HepG2 (cell line): Measurements from ENCODE around the gene ZFHX3. TPM values are rescaled to one million over a fixed set of nuclear protein-coding genes. Genes with fewer than 3 reads are reported as not detected.
A peak's percentile ranks its signal among the peaks of the same experiment; 100 is the strongest.

Experiments
- ATAC-seq: fragments of 200-7000 bp; cut with Tn5 transposase; 3 replicates; pipeline ENCODE4 v1.9.1; 2020; ENCODE audit warnings: mild to moderate bottlenecking, moderate library complexity
- BruUV-seq: library from RNA; stranded (reverse); fragments of 400-500 nt; replicated peaks from 2 replicates; lab custom pipeline; 2021; lab: Mats Ljungman, UMichigan
- CTCF ChIA-PET: fragments of 300-600 bp; formaldehyde crosslinking; extraction: SDS; loops from one replicate; lab custom pipeline; 2021; ENCODE audit warnings: low total read pairs, inconsistent platforms, low intra/inter-chr PET ratio; lab: Yijun Ruan, JAX
- POLR2A ChIA-PET: fragments of 350-600 bp; sonication (Branson Sonifier 250); formaldehyde crosslinking; loops from one replicate; lab custom pipeline; 2020; ENCODE audit warnings: antibody characterized with exemption, inconsistent platforms; lab: Yijun Ruan, JAX
- DNase-seq: peaks from one replicate; pipeline ENCODE4 v3.0.0-alpha.2; 2015; ENCODE audit warnings: low spot score
- FAIRE-seq: peaks from 3 replicates; lab custom pipeline; 2011; peaks lifted over from hg19 to GRCh38; lab: Jason Lieb, UNC
- H2AFZ ChIP-seq: one replicate; pipeline ENCODE4 v1.6.1; 2011; ENCODE audit warnings: low read length, inconsistent platforms
- H3K27ac ChIP-seq: fragments of 300-600 bp; 3 replicates; pipeline ENCODE4 v1.8.0; 2011; ENCODE audit warnings: mixed run types, mild to moderate bottlenecking, mixed read lengths, low read length, inconsistent platforms; ENCODE audit not compliant: insufficient read depth; ENCODE audit errors: extremely low read length
- H3K27me3 ChIP-seq, 2 experiments: fragments of 200-600 bp in 1 of 2; 2 replicates in 1 of 2; 3 replicates in 1 of 2; pipeline versions ENCODE4 v1.6.0 to v1.8.0; 2011; ENCODE audit warnings: low read length in 2 of 2, mild to moderate bottlenecking in 2 of 2, moderate library complexity in 2 of 2, inconsistent platforms in 1 of 2; ENCODE audit not compliant: insufficient read depth in 2 of 2, control insufficient read depth in 1 of 2
- H3K36me3 ChIP-seq, 2 experiments: fragments of 200-600 bp in 1 of 2; replicated peaks in 1 of 2; 2 replicates in 1 of 2; 3 replicates in 1 of 2; pipeline versions ENCODE4 v1.5.1 to v1.8.0; 2011; ENCODE audit warnings: low read length in 2 of 2, inconsistent platforms in 1 of 2; ENCODE audit not compliant: insufficient read depth in 2 of 2, control insufficient read depth in 1 of 2
- H3K4me1 ChIP-seq: 2 replicates; pipeline ENCODE4 v1.5.1; 2012; ENCODE audit warnings: low read length, inconsistent platforms; ENCODE audit not compliant: insufficient read depth
- H3K4me2 ChIP-seq: 2 replicates; pipeline ENCODE4 v1.6.0; 2011; ENCODE audit warnings: low read depth, low read length, inconsistent platforms
- H3K4me3 ChIP-seq, 3 experiments: fragments of 200-600 bp in 1 of 3; sonication (generic), shearing (Covaris generic) in 1 of 3; replicated peaks in 1 of 3; 2 replicates each; pipeline ENCODE4 v1.5.1; 2011 to 2016; ENCODE audit warnings: low read length in 3 of 3, inconsistent platforms in 2 of 3, low read depth in 2 of 3, mild to moderate bottlenecking in 2 of 3, control low read depth in 1 of 3, mixed read lengths in 1 of 3; ENCODE audit not compliant: insufficient read depth in 1 of 3
- H3K79me2 ChIP-seq: one replicate; pipeline ENCODE4 v1.6.1; 2011; ENCODE audit warnings: low read length, inconsistent platforms; ENCODE audit not compliant: insufficient read depth
- H3K9ac ChIP-seq: 2 replicates; pipeline ENCODE4 v1.6.0; 2011; ENCODE audit warnings: mild to moderate bottlenecking, low read depth, low read length, inconsistent platforms; ENCODE audit not compliant: insufficient read depth
- H3K9me3 ChIP-seq: 2 replicates; pipeline ENCODE4 v1.5.1; 2012; ENCODE audit warnings: mild to moderate bottlenecking, low read length
- H4K20me1 ChIP-seq: 2 replicates; pipeline ENCODE4 v1.6.0; 2011; ENCODE audit warnings: inconsistent platforms, mild to moderate bottlenecking, low read length, moderate library complexity; ENCODE audit not compliant: insufficient read depth
- AGO2 ChIP-seq: fragments of 200-400 bp; formaldehyde crosslinking; optimal IDR thresholded peaks from 2 replicates; pipeline ENCODE3; 2017; ENCODE audit warnings: mild to moderate bottlenecking, low read depth, low read length, moderate library complexity
- CTCF ChIP-seq: sonication (generic); formaldehyde crosslinking; IDR thresholded peaks from 2 replicates; pipeline ENCODE4 v1.5.0; 2020; ENCODE audit warnings: mild to moderate bottlenecking, missing genetic modification reagents, moderate library complexity
- FOSL2 ChIP-seq: sonication (generic); formaldehyde crosslinking; IDR thresholded peaks from 2 replicates; pipeline ENCODE4 v1.4.0; 2020; ENCODE audit warnings: missing genetic modification reagents
- MED8 ChIP-seq: sonication (generic); formaldehyde crosslinking; IDR thresholded peaks from 2 replicates; pipeline ENCODE4 v1.8.1; 2023; ENCODE audit warnings: mild to moderate bottlenecking, missing genetic modification reagents; ENCODE audit not compliant: insufficient replicate concordance
- MXI1 ChIP-seq: IDR thresholded peaks from 3 replicates; pipeline ENCODE4 v1.6.1; 2012; ENCODE audit warnings: low read depth, low read length, inconsistent platforms, borderline replicate concordance
- NCOR1 ChIP-seq: fragments of 200-600 bp; sonication (generic); IDR thresholded peaks from 2 replicates; pipeline ENCODE4 v1.7.0; 2017; ENCODE audit warnings: antibody characterized with exemption, low read length, borderline replicate concordance
- NONO ChIP-seq, 2 experiments: fragments of 450-650 bp in 1 of 2; sonication (generic) in 1 of 2; formaldehyde crosslinking in 1 of 2; IDR thresholded peaks in 1 of 2; conservative IDR thresholded peaks in 1 of 2; 2 replicates each; pipeline versions ENCODE4 v1.6.1 to v1.8.0; 2017 to 2022; ENCODE audit warnings: mild to moderate bottlenecking in 1 of 2, missing genetic modification reagents in 1 of 2, moderate library complexity in 1 of 2
- POLR2AphosphoS5 ChIP-seq: IDR thresholded peaks from 2 replicates; pipeline ENCODE4 v1.6.1; 2012; ENCODE audit warnings: low read depth, low read length
- RAD21 ChIP-seq: fragments of 450-650 bp; formaldehyde crosslinking; IDR thresholded peaks from 2 replicates; pipeline ENCODE4 v1.5.0; 2020; ENCODE audit warnings: mild to moderate bottlenecking
- RBM22 ChIP-seq: fragments of 200-400 bp; formaldehyde crosslinking; optimal IDR thresholded peaks from 2 replicates; pipeline ENCODE3; 2017; ENCODE audit warnings: mild to moderate bottlenecking, low read length, moderate library complexity
- SMC3 ChIP-seq: IDR thresholded peaks from 2 replicates; pipeline ENCODE4 v1.6.1; 2011; ENCODE audit warnings: low read length, improper control_type of control experiment
- SRSF1 ChIP-seq: fragments of 200-400 bp; formaldehyde crosslinking; optimal IDR thresholded peaks from 2 replicates; pipeline ENCODE3; 2017; ENCODE audit warnings: mild to moderate bottlenecking, low read depth, low read length, moderate library complexity
- STAG1 ChIP-seq: sonication (generic); formaldehyde crosslinking; IDR thresholded peaks from 2 replicates; pipeline ENCODE4 v1.4.0; 2020; ENCODE audit warnings: missing genetic modification reagents
- ZNF501 ChIP-seq: sonication (generic); formaldehyde crosslinking; IDR thresholded peaks from 2 replicates; pipeline ENCODE4 v1.5.1; 2020; ENCODE audit warnings: mild to moderate bottlenecking, moderate library complexity, missing genetic modification reagents
- WGBS: methylation state at CpG from one replicate; pipeline ENCODE4 v1.1.6; 2017; ENCODE audit warnings: low lambda C conversion rate; 5-methylcytosine and 5-hydroxymethylcytosine counted together
- in situ Hi-C: cut with HindIII; loops from 2 replicates; pipeline ENCODE4 v1.10.0; 2017; ENCODE audit warnings: low pct_unique_long_range_greater_than_20kb; ENCODE audit not compliant: extremely low pct_ligation_motif_present
- intact Hi-C: fragments of 100-400 bp; cut with micrococcal nuclease; formaldehyde crosslinking; loops from one replicate; pipeline ENCODE4 v1.10.0; 2022; ENCODE audit not compliant: unreplicated experiment
- polyA plus RNA-seq, 8 experiments: library from polyadenylated mRNA; depleted of rRNA in 3 of 8; stranded (reverse) in 7 of 8; unstranded in 1 of 8; fragments of >200 nt; fragmentation: Illumina TruSeq in 4 of 8; extraction: Trizol in 4 of 8; gene quantifications; 2 replicates each; pipeline versions ENCODE4 v1.2.1 to v1.2.3, GENCODE V29; 2011 to 2016; ENCODE audit warnings: low read depth in 4 of 8, missing spikeins in 1 of 8, mixed read lengths in 1 of 8; ENCODE audit not compliant: insufficient read depth in 1 of 8
- total RNA-seq, 5 experiments: library from RNA; depleted of rRNA; stranded (reverse); fragments of >200 nt; fragmentation: Illumina TruSeq; extraction: Trizol; gene quantifications; 2 replicates each; pipeline ENCODE4 v1.2.3, GENCODE V29; 2016; ENCODE audit warnings: low read depth in 1 of 5
- TF ChIP-seq, protein P1 (sequence below): IDR thresholded peaks from 2 replicates; pipeline ENCODE4 v1.6.1; 2016; ENCODE audit warnings: missing genetic modification reagents, missing compliant biosample characterization

ZFHX3 gene
- total and polyA plus RNA-seq, 2 of the 13 experiments (the other 11 are each of a cell fraction or from before 2014, with no cell fraction given) = 5.0 to 6.0 TPM

GRCh38 chr16:72857834-72858664, 189.9 kb downstream of the ZFHX3 start:
- H3K27ac ChIP-seq = no peak overlapping the region
- peaks cover 2% of the 10 kb centered on the region for H3K79me2 ChIP-seq
- ChIA-PET POLR2A (interaction anchor here (1.9 kb wide), 1 partner anchor 19 kb away, joined by 13 read pairs; no protein-coding TSS in a partner anchor), CTCF (no interaction called here)
- no peaks in the 10 kb centered on the region for H3K27me3 ChIP-seq
- ATAC-seq (no peak), FAIRE-seq (no peak), DNase-seq (no peak)
- BruUV-seq = no TSS peak
- H3K9me3 ChIP-seq = no peaks in the 10 kb centered on the region
- no peak overlapping the region for H3K9ac ChIP-seq
- intact Hi-C loops (no loop called here), in situ Hi-C loops (no loop called here)
- WGBS = 96% methylated on average over 14 of the region's 14 CpGs
- no peaks in the 10 kb centered on the region; the same call in 1 of the 2 replicates for H4K20me1 ChIP-seq
- no peak overlapping the region for H3K4me3 ChIP-seq
- no peak for TF ChIP-seq SRSF1
- TF ChIP-seq AGO2 = peak; percentile 0
- peaks cover 7% of the 10 kb centered on the region; the same call in 1 of the 2 replicates for H3K4me1 ChIP-seq
- H2AFZ ChIP-seq = no peak overlapping the region
- H3K4me2 ChIP-seq = no peak overlapping the region
- H3K36me3 ChIP-seq = peaks cover 7 to 9% of the 10 kb centered on the region in 2 experiments; a peak in 4 of 5 replicates

- DNase-seq (peak; percentile 53), ATAC-seq (peak; percentile 90), FAIRE-seq (peak; percentile 71)
- Histone ChIP-seq H4K20me1 (no peaks in the 10 kb centered on the region; the same call in 1 of the 2 replicates), H3K9ac (no peak overlapping the region), H3K79me2 (peaks cover 2% of the 10 kb centered on the region), H3K4me3 (no peak overlapping the region), H3K4me2 (no peak overlapping the region), H2AFZ (no peak overlapping the region), H3K27ac (no peak overlapping the region), H3K9me3 (no peaks in the 10 kb centered on the region), H3K4me1 (peaks cover 7% of the 10 kb centered on the region; the same call in 1 of the 2 replicates), H3K27me3 (no peaks in the 10 kb centered on the region), H3K36me3 (peaks cover 6 to 13% of the 10 kb centered on the region in 2 experiments; a peak in 4 of 5 replicates)
- in situ Hi-C loops (no loop called here), intact Hi-C loops (no loop called here)
- CTCF ChIA-PET = no interaction called here
- POLR2A ChIA-PET = interaction anchor here (1.9 kb wide), 1 partner anchor 20 kb away, joined by 13 read pairs; no protein-coding TSS in a partner anchor
- no TSS peak for BruUV-seq
- 85% methylated on average over 1 of the region's 1 CpG for WGBS
- TF ChIP-seq FOSL2 (CRISPR knock-in tag) (peak; percentile 20; the same call in 1 of the 2 replicates), STAG1 (CRISPR knock-in tag) (peak; percentile 40; the same call in 1 of the 2 replicates), RAD21 (peak; percentile 39; the same call in 1 of the 2 replicates), SMC3 (peak; percentile 61), MXI1 (no peak), RBM22 (peak; percentile 53), NONO (IDR thresholded peaks at IDR 0.05) (no peak), NONO (CRISPR knock-in tag; conservative IDR thresholded peaks at IDR 0.05) (no peak), POLR2AphosphoS5 (no peak), NCOR1 (no peak), ZNF501 (0 out of 2 replicates have a peak, but pooled peaks have one; percentile 28), MED8 (CRISPR knock-in tag) (no peak), CTCF (CRISPR knock-in tag) (peak; percentile 65)
- TF ChIP-seq, protein P1, sequence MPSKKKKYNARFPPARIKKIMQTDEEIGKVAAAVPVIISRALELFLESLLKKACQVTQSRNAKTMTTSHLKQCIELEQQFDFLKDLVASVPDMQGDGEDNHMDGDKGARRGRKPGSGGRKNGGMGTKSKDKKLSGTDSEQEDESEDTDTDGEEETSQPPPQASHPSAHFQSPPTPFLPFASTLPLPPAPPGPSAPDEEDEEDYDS = no peak
Measured at GRCh38 chr16:72856797-72857196, 191.1 kb downstream of the ZFHX3 start.
